ENCODE results near the gene BRD1.

Gene BRD1

GRCh38 chr22:49827853-49828598 is at the start of gene BRD1:
BRD1 (minus strand) TSS chr22:49827873; CDS start chr22:49824317, 3,556 bp downstream.
- peak; percentile 39 for DNase-seq

- DNase-seq, result no peak
Measured at GRCh38 chr22:49873228-49873940, 45.7 kb upstream of the BRD1 start.

GRCh38 chr22:49872347-49872746 is 44.7 kb upstream of the BRD1 start:
- no peak for DNase-seq

GRCh38 chr22:49871482-49871881 is 43.8 kb upstream of the BRD1 start:
- no peak for DNase-seq

- DNase-seq, result no peak
Measured at GRCh38 chr22:49869845-49870712, 42.4 kb upstream of the BRD1 start.

- DNase-seq, result no peak
Measured at GRCh38 chr22:49869086-49869830, 41.6 kb upstream of the BRD1 start.

- no peak for DNase-seq
Measured at GRCh38 chr22:49867303-49868265, 39.9 kb upstream of the BRD1 start.

- DNase-seq, result no peak
Measured at GRCh38 chr22:49866646-49867045, 39.0 kb upstream of the BRD1 start.

- no peak for DNase-seq
Measured at GRCh38 chr22:49866134-49866533, 38.5 kb upstream of the BRD1 start.

GRCh38 chr22:49865156-49865555 is 37.5 kb upstream of the BRD1 start:
- DNase-seq, result no peak

- DNase-seq, result no peak
Measured at GRCh38 chr22:49863931-49864330, 36.3 kb upstream of the BRD1 start.

- DNase-seq, result no peak
Measured at GRCh38 chr22:49862496-49862776, 34.8 kb upstream of the BRD1 start.

- no peak for DNase-seq
Measured at GRCh38 chr22:49861642-49862495, 34.2 kb upstream of the BRD1 start.

GRCh38 chr22:49858827-49859226 is 31.2 kb upstream of the BRD1 start:
- no peak for DNase-seq

- no peak for DNase-seq
Measured at GRCh38 chr22:49856766-49857618, 29.3 kb upstream of the BRD1 start.

GRCh38 chr22:49856343-49856742 is 28.7 kb upstream of the BRD1 start:
- DNase-seq, result no peak

GRCh38 chr22:49855251-49855911 is 27.7 kb upstream of the BRD1 start:
- no peak for DNase-seq

GRCh38 chr22:49853981-49854831 is 26.5 kb upstream of the BRD1 start:
- DNase-seq, result no peak
